ENCODE measurements around the gene ATG13.

Gene ATG13

DNA sequence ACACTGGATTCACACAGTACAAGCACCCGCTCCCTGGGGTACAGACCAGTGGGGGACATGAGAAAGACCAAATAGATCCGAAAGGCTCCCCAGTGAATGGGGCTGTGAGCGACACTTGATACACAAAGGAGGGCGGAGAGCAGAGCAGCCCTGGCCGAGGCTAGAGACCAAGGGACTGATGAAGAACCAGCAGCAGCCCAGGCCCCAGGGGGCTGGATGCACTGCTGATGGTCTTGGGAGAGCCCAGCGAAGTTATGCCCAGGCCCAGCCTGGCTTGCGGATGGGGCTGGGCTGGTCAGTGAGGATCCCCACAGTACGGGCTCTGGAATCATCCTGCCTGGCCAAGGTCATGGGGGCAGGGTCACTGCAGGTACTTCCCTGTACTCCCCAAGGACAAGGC, 59.8 kb downstream of the ATG13 start:
- no peak for DNase-seq

DNA sequence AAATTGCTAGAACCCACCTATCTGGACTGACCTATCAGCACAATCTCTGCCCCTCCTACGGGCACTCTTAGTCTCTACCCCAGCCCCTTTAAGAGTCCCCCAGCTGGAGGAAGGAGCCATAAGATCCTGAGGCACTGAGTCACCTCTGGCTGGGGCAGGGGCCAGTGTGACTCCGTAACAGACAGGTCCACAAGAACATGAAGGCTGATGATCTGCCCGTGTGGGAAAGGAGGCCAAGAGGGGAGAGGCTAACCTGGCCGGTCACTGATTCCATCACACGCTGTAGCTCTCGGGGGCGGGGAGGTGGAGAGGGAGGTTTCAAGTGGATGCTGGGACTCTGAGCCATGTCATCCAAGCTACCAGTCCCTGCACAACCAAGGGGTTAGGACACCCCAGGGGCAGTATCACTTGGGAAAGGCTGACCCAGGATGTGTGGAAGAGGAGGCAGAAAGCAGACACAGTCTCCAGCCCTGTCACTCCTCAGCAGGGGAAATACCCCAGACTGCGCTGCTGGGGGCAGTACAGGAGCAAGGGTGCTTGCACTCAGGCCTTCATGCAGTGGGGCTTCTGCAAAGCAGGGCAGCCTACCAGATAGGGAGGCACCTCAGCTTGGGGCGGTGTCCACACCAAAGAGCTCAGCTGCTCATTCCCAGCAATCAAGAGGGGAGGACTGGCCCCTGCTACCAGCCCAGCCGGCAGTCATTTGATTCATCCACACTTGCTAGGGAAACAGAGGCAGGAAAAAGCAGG, 60.8 kb downstream of the ATG13 start:
- DNase-seq, result no peak

DNA sequence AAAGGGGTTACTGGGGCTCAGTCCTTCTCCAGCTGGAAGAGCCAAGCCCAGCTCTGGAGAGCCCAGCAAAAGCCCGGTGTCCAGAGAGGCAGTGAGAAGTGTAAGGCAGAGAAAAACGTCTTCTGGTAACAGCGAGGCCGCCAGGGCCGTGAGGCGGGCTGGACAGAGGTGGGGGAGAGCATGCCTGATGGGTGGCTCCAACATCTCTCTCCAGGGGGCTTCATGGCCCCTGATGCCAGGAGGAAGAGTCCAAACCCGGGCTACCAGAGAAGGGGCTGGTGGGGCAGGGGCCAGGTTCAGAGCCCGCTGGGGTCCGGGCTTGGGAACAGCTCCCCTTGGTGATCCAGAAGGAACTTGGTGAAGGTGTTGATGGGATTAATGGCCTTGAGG, 61.4 kb downstream of the ATG13 start:
- no peak for DNase-seq

DNA sequence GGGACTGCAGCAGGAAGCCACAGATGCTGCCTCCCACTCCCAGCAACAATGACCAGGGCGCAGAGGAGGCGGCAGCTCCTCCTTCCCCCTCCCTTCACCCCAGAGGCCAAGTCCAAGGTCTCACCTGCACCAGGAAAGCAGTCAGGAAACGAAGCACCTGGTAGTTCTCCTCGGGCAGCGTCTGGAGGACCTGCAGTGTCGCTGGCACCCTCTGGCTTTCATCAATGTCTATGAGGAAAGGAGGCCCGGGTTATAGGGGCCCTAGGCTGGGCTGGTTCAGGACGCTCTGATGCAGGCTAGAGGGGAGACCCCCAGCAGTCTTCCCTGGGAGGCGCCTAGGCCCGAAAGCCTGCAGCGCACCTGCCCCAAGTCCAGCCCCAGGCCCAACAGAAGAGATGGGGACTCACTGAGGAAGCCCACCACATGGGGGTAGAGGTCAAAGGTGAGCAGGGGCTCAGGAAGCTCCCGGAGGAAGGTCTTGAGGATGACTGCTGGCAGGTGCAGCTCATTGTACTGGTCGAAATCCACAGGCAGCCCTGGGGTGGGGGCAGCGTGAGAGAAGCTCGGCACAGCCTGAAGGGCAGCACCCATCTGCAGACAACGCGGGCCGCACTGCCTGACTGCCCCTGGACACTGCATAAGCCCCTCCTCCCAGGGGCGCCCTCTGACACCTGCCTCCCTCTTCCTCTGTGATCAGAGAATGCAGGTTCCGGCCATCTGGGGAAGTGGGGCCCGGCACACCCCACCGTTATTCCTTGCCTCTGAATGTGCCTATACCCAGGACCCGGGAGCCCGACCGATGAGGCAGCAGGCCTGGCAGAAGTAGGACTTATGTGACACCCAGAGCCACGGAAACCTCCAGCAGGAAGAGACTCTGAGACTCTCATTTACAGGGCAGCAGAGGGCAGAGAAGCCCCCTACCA, 62.1 kb downstream of the ATG13 start:
- DNase-seq, result no peak

DNA sequence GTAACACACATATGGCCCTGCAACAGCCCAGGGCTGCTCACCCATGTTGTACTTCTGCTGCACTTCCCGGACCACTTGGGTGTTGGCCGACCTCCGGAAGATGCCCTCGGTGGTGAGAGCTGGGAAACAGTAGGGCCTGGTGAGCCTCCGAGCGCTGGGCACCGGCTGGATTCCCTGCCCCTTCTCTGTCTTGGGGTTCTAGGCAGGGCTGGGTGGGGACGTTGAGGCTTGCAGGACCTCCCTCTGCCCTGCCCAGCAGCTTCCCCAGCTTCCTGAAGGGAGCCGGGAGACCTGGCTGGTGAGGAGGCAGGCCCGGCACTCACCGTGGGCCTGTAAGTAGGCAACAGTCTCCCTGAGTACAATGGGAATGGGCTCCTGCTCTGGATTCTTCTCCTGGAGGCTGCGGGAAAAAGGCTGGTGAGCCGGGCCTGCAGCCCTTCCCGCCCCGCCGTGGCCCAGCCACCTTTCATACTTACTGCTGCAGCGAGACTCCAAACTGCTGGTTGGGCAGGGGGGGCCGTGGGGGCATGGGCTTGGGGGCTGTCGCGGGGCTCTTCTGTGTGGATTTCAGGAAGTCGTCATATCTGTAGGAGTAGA, 62.9 kb downstream of the ATG13 start:
- no peak for DNase-seq

DNA sequence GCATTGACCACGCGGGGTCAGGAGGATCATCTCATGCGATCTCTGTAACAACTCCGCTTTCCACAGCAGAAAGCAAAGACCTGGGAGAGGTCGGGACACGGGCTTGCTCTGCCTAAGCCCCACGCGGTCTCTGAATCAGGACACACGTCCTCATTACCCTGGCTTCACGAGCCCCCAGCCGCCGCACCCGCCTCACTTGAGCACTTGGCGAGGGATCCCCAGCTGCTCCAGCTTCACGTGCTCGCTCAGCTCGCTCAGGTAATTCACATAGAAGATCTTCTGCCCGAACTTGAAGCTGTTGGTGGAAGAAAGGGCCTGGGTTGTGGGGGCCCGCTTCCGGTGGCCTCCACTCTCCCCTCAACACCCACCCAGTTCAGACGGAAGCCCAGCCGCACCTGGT, 63.5 kb downstream of the ATG13 start:
- DNase-seq, result no peak

DNA sequence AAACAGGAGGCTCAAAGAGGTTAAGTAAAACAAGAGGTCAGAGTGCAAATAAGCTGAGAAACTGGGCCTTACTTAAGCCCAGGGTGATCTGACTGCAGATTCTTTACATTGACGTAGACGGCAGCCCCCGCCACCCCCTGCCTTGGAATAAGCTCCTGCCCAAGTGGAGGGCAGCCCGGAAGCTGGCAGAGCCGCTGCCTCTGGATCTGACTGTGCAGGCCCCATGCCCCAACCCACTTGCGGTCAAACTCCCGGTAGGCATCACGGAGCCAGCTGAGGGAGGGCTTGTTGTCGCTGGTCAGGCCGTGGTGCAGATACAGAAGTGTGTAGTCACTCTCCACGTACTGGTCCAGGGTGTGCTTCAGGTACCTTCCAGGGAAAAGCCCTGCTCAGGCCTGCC, 64.5 kb downstream of the ATG13 start:
- DNase-seq, result no peak

DNA sequence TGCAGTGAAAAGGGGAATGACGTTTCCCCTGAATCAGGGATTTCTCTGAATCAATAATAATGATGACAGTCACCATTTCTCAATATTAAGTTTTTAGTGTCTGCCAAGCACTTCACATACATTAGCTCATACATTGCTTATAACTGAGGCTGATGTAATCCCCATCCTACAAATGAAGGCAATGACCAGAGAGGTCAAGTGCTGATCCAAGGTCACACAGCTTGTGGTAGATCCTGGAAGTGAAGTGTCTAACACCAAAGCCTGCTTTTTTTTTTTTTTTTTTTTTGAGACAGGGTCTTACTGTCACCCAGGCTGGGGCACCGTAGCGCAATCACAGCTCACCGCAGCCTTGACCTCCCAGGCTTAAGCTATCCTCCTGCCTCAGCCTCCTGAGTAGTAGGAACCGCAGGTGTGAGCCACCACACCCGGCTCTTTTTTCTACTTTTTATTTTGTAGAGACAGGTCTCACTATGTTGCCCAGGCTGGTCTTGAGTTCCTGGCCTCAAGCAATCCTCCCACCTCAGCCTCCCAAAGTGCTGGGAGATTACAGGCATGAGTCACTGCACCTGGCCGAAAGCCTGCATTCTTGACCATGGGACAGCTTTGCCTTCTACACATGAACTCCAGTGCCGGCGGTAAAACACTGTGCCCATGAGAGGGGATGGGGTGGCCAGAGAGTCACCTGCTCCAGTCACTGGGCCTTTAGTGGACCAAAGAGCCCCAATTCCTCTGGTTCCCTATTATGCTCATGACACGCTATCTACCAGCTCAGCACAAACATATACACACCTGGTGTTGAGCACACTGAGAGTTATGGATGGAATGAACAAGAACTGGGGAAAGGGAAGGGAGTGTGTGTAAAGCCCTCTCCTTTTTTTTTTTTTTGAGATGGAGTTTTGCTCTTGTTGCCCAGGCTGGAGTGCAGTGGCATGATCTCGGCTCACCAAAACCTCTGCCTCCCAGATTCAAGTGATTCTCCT, 65.7 kb downstream of the ATG13 start:
- DNase-seq, result no peak

DNA sequence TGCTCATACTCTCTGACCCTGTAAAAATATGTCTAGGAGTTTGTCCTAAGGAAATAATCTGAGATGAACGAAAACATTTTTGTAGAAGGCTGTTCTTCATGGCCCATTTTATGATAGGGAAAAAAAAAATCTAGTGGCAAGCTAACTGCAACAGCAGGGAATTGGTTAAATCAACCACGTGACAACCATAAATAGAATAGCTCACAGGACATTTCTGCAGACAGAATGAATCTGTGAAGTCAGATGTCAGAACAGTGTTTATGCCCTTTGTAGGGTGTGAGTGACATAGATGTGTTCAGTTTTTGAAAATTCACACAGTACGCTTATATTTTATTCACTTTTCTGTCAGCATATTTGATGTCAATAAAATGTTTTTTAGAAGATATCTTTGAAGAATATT, 67.0 kb downstream of the ATG13 start:
- no peak for DNase-seq

DNA sequence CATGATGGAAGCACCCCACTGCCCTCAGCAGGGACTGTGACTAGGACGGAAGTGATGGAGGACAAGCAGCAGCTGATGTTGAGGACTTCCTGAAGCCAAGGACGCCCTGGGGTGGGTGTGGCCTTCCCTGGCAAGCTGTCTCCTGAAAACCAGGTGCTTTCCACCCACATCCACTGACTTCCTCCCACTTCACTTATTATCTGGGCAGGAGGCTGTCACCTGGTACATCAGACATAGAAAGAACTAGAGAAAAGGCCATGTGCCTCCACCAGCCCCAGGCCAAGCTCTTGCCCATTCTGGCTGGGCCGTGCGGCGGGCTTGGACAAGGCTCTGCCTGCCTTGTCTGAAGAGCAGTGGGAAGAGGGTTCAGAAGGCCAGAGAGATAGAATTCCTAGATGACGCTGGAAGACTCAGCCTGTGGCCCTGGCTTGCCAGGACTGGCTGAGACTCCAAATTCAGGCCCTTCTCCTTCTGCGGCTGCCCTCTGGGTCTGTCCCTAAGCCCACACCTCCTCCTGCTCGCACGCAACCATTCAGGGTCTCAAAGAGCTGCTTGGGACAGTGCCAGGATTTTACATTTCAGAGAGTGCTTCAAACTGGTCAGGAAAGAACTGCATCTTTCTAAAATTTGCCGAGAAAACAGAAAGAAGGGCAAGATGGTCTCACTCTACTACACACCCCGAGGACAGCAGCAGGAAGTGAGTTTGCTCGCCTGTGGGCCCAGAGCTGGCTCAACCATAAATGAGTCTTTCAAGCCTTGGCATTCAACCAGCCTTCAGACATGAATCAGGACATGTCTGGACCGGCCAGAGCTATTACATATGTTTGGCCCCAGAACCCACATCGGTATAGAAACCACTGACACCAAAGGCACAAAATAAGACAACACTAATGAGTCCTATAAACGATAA, 69.8 kb downstream of the ATG13 start:
- DNase-seq, result no peak

DNA sequence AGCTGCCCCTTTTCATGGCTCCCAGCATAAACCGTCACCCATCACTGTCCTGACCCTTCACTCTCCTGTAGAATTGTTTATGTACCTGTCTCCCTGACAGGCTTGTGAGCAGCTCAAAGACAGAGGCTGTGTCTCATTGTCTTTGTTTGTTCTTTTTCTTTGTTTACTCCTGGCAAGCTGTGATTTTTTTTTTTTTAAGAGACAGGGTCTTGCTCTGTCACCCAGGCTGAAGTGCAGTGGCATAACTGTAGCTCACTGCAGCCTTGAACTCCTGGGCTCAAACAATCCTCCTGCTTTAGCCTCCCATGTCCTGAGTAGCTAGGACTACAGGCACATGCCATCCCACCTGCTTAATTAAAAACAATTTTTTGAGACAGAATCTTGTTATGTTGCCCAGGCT, 73.3 kb downstream of the ATG13 start:
- DNase-seq, result no peak

DNA sequence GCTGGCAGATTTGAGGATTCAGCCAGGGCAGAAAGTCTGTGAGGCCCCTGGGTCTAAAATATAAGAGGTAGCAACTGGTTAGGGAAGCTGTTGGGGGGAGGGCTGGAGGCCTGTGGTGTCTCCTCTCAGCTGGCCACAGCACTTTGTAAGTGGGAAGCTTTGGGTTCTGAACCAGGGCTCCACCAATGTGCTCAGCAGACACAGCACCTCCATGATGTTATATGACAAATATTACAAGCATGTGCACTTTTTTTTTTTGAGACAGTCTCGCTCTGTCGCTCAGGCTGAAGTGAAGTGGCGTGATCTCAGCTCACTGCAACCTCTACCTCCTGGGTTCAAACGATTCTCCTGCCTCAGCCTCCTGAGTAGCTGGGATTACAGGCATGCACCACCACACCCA, 75.1 kb downstream of the ATG13 start:
- DNase-seq, result no peak

DNA sequence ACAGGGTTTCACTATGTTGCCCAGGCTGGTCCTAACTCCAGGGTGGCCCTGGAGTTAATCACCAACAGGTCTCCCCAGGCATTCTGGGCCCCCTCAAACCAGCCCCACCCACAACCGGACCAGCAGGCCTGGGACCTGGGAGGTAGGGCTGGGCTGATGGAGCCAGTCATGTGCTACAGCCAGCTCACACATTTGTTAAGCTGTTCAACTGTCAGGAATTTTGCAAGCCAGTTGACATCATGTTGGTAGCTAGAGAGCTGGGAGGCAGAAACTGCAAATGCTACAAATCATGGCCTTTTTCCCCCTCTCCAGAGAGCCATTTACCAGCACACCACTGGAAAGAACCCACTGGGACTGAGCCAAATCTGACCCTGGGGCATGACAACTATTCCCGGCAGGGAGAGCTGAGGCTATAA, 76.3 kb downstream of the ATG13 start:
- no peak for DNase-seq

DNA sequence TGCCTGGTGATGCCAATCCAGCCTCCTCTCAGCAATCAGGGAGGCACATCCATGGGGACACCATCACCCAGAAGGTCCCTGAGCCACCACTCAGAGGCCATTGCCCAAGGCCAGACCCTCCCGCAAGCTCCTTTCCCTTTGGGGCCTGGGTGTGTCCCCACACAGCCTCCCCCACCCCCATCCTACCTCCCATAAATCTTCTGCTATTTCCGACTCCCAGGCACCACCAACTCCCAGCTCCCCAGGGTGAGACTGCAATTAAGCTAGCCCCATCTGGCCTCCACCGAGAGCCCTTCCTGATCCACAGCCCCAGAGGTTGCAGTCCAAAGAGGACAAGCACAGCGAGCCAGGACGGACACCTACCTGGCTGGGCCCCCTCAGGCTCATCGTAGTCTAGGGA, 76.7 kb downstream of the ATG13 start:
- no peak for DNase-seq

DNA sequence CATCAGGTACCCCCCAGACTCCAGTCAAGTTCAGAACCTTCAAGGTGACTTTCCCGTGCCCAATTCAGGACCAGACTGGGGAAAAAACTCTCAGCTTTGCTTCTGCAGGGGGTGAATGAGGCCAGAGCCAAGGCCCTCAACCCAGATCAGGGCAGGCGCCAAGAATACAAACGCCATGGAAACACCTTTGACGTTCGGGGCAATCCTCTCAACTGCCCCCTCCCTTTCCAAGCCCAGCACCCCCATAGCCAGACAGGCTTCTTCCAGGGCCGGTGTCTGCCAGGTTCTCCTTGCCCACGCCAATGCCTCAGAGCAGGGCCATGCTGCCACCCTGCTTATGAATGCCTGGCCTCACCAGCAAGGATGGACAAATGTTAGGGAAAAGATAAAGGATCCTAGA, 77.3 kb downstream of the ATG13 start:
- DNase-seq, result no peak

DNA sequence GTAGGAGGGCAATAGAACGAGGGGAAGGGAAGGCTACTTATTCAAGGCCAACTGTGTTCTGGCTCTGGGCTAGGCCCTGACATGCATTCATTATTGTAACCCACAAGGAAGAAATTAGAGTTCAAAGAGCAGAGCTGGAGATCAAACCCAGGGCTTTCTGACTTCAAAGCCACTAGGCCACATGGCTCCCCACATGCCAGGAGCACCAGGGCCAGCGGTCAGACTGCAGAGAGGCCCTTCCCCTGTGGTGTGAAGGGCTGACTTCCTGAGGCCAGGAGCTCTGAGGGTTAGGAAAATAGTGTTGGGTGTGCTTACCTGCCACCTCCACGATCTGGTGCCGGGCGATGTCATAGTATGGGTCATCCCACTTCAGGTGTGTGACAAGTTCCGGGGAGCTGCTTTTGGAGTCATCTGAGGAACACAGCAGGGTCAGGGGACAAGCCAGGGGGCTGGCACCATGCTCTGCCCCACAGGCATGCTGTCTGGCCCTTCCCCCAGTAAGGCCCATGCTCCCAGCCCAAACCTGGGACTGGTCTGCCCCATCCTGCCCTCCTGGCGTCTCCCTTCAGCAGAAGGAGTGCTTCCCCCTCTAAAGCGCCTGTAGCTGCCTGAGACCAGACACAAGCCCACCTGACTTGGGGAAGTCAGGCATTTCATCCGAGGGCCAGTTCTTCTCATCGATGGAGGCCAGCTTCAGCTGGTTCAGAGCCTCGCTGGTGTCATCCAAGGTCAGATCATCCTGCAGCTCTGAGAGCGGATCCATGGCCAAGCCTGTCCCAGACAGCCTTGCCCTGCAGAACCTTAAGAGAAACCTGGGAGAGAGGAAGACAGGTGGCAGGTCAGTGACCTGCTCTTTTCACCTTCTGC, 78.2 kb downstream of the ATG13 start:
- DNase-seq, result no peak

DNA sequence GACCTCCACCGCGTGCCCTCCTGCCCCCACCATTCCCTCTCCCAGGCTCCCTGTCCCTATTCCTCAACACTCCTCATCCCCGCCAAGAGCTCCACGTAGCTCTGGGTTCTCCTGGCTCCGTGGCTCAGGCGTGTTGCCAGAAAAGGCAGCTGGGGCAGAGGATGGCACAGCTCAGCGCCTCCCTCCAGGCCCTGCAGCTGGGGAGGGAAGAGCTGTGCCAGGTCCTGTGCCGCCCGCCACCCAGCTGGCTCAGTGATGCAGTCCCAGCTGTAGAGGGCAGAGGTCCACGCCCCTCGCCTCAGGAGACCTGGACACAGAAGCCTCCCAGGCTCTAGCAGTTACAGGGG, 78.8 kb downstream of the ATG13 start:
- no peak for DNase-seq

DNA sequence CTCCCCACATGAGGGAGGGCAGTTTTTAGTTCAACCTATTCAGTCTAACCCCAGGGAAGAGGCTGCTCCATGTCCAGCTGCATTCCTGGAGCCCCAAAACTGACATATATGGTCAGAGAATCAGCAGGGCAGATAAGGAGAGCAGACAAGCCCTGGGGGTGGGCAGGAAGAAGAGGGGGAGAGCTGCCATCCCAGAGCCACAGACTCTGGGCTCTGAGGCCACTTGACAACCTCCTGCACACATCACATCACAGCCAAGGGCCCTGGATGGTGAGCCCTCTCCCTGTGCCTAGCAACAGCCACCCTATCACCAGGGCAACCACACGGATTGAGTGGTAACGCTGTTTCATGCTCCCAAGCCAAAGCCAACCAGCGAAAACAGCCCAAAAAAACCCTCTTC, 80.0 kb downstream of the ATG13 start:
- DNase-seq, result no peak

DNA sequence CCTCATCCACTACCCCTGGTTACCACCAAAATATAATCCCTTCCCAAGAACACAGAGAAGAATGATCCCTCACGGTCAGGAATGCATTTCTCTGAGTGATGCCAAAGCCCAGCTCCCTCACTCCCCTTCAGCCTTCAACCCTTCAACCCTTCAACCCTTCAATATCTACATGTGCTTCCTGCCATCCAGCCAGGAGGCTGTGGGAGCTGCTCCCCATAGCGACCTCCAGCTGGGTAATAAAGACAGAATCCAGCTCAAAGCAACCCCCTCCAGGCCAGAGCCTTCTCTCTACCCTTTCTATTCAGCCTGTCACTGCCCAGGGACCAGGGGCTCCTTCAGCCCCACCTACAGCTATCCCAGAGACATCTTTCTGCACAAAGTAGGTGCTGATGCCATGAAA, 80.4 kb downstream of the ATG13 start:
- DNase-seq, result no peak

DNA sequence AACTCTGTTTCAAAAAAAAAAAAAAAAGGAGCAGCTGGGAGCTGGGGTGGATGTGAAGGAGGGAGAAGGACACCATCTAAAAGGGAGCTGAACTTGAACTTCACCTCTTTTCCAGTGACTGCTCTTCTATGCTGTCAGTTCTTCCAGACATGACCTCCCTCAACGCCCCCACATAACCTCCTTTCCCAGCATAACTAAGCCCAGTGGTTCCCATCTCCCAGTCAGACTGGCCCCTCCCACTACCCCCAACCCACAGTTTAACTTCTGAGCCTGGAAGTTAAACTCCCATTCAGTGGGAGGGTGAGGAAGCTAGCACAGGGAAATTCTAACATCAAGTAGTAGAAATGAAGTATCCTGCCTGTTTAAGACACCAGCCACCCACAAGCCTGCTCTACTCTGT, 81.2 kb downstream of the ATG13 start:
- DNase-seq, result no peak
